Endothelial cell (in vitro differentiated cells): Measurements from ENCODE around the gene MEIOB. TPM values are rescaled to one million over a fixed set of nuclear protein-coding genes. Genes with fewer than 3 reads are reported as not detected.
"Not testable (repeated sequence)": the region's sequence is repeated elsewhere in the genome, so short reads cannot be mapped to it uniquely, and the experiment has no call there.

Source experiments
- DNase-seq: peaks from one replicate; pipeline ENCODE4 v3.0.0; 2021; ENCODE audit warnings: low spot score
- H3K27ac Mint-ChIP-seq: one replicate; pipeline ENCODE4 v1.8.0; 2021; ENCODE audit warnings: mixed read lengths, inconsistent platforms; ENCODE audit not compliant: unreplicated experiment
- H3K27me3 Mint-ChIP-seq: one replicate; pipeline ENCODE4 v1.8.0; 2021; ENCODE audit warnings: mild to moderate bottlenecking, moderate library complexity, mixed read lengths, inconsistent platforms; ENCODE audit not compliant: unreplicated experiment
- H3K36me3 Mint-ChIP-seq: one replicate; pipeline ENCODE4 v1.8.0; 2021; ENCODE audit warnings: mild to moderate bottlenecking, low read depth, mixed read lengths, inconsistent platforms; ENCODE audit not compliant: unreplicated experiment
- H3K4me1 Mint-ChIP-seq: one replicate; pipeline ENCODE4 v1.8.0; 2021; ENCODE audit warnings: mild to moderate bottlenecking, mixed read lengths, inconsistent platforms; ENCODE audit not compliant: unreplicated experiment
- H3K4me3 Mint-ChIP-seq: one replicate; pipeline ENCODE4 v1.8.0; 2021; ENCODE audit warnings: mild to moderate bottlenecking, mixed read lengths, inconsistent platforms; ENCODE audit not compliant: unreplicated experiment
- H3K9me3 Mint-ChIP-seq: one replicate; pipeline ENCODE4 v1.8.0; 2021; ENCODE audit warnings: mixed read lengths, inconsistent platforms; ENCODE audit not compliant: unreplicated experiment
- total RNA-seq: library from RNA; stranded (reverse); fragmentation: NEBNext Ultra II Directional; extraction: Animal tissue kit (Norgen Biotek cat#: 25700); gene quantifications from one replicate; pipeline ENCODE4 v1.2.1, GENCODE V29; 2021; ENCODE audit not compliant: unreplicated experiment
- TF ChIP-seq, protein P1 (sequence below): fragments of 200-600 bp; sonication (generic); IDR thresholded peaks from one replicate; pipeline ENCODE4 v1.5.0; 2021; ENCODE audit warnings: antibody characterized with exemption; ENCODE audit not compliant: unreplicated experiment

MEIOB gene
- total RNA-seq, 1 donor from 2014 or later = not detected

DNA sequence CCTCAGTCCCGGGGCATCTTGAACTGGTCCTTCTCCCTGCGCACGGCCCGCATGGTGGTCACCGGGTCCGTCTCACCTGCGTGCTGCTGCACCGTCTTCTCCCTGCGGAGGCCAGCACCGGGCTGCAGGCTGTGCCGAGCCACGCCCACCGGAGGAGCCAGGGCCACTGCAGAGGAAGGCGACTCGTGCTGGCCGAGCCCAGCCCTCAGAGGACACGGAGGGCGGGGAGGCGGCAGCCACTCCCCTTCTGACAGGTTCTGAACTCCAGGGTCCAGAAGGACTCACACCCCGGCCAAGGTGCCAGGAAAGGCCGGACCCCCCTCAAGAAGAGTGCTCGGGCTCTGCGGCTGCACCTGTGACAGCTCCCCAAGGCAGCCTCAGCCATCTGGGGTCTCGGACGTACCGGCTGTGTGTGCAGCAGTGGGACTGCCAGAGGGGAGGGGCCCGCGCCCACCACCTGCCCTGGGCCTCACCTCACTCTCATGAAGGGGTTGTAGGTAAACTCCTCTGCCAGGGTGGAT is 62.6 kb downstream of the MEIOB start:
- no peak for DNase-seq
- H3K27me3 Mint-ChIP-seq = peaks cover 3% of the 10 kb centered on the region
- TF ChIP-seq, protein P1, sequence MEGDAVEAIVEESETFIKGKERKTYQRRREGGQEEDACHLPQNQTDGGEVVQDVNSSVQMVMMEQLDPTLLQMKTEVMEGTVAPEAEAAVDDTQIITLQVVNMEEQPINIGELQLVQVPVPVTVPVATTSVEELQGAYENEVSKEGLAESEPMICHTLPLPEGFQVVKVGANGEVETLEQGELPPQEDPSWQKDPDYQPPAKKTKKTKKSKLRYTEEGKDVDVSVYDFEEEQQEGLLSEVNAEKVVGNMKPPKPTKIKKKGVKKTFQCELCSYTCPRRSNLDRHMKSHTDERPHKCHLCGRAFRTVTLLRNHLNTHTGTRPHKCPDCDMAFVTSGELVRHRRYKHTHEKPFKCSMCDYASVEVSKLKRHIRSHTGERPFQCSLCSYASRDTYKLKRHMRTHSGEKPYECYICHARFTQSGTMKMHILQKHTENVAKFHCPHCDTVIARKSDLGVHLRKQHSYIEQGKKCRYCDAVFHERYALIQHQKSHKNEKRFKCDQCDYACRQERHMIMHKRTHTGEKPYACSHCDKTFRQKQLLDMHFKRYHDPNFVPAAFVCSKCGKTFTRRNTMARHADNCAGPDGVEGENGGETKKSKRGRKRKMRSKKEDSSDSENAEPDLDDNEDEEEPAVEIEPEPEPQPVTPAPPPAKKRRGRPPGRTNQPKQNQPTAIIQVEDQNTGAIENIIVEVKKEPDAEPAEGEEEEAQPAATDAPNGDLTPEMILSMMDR = no peak
- H3K9me3 Mint-ChIP-seq = no peaks in the 10 kb centered on the region
- peaks cover 32% of the 10 kb centered on the region for H3K36me3 Mint-ChIP-seq
- no peak overlapping the region for H3K4me3 Mint-ChIP-seq
- H3K4me1 Mint-ChIP-seq = no peaks in the 10 kb centered on the region
- H3K27ac Mint-ChIP-seq = no peak overlapping the region

GRCh38 chr16:1808691-1809090 is 63.3 kb downstream of the MEIOB start:
- no peak overlapping the region for H3K4me3 Mint-ChIP-seq
- DNase-seq = no peak
- H3K36me3 Mint-ChIP-seq = peaks cover 29% of the 10 kb centered on the region
- H3K27me3 Mint-ChIP-seq = peaks cover 3% of the 10 kb centered on the region
- no peaks in the 10 kb centered on the region for H3K4me1 Mint-ChIP-seq
- H3K9me3 Mint-ChIP-seq = no peaks in the 10 kb centered on the region
- TF ChIP-seq, protein P1 = no peak
- no peak overlapping the region for H3K27ac Mint-ChIP-seq

DNA sequence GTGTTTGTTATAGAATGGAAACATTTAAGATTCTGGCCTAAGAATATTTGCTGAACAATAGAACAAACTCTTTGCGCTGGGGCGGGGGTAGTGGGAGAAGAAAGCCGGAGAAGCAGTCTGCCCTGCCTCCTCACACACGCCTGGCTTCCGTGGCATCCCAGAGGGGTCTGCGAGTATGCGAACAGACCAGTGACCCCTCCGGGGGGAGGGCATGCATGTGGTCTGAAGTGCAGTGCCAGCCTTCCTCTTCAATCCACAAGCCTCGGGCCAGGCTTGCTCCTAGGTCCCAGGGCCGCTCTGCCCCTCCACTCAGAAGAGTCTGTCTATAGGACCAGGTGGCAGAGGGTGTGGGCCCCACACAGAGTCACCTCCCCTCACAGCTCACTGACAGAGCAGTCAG is 64.3 kb downstream of the MEIOB start:
- peaks cover 3% of the 10 kb centered on the region for H3K27me3 Mint-ChIP-seq
- peaks cover 24% of the 10 kb centered on the region for H3K36me3 Mint-ChIP-seq
- TF ChIP-seq, protein P1 = no peak
- DNase-seq = no peak
- no peak overlapping the region for H3K27ac Mint-ChIP-seq
- H3K4me1 Mint-ChIP-seq = no peaks in the 10 kb centered on the region
- H3K4me3 Mint-ChIP-seq = no peak overlapping the region
- no peaks in the 10 kb centered on the region for H3K9me3 Mint-ChIP-seq

DNA sequence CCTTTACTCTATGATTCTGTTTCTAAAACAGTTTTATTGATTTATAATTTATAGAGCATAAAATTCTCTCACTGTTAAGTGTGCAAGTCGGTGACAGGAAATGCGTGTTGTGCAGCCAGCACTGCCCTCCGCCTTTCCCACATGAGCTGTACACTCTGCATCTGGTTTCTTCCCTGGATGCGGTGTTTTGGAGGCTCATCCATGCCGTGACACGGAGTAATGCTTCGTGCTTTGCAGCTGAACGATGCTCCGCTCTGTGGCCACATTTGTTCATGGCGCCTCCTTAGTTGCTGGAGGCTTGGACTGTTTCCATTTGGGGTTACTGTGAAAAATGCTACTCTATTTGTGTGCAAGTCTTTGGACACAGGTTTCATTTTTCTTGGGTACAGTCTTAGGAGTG is 71.3 kb downstream of the MEIOB start:
- H3K9me3 Mint-ChIP-seq = peaks cover 9% of the 10 kb centered on the region
- no peak for DNase-seq
- no peak overlapping the region for H3K27ac Mint-ChIP-seq
- no peaks in the 10 kb centered on the region for H3K4me1 Mint-ChIP-seq
- peak overlapping the region; percentile 8 for H3K4me3 Mint-ChIP-seq
- TF ChIP-seq, protein P1 = no peak
- H3K36me3 Mint-ChIP-seq = peaks cover 29% of the 10 kb centered on the region
- H3K27me3 Mint-ChIP-seq = peaks cover 4% of the 10 kb centered on the region

- H3K9me3 Mint-ChIP-seq, H3K27me3 Mint-ChIP-seq, H3K27ac Mint-ChIP-seq, H3K4me1 Mint-ChIP-seq, DNase-seq: not testable (repeated sequence)
- Mint-ChIP-seq H3K4me3 (peak overlapping the region; percentile 27), H3K36me3 (peaks cover 26% of the 10 kb centered on the region)
Observed at GRCh38 chr16:1799263-1799662, 72.7 kb downstream of the MEIOB start.
